Measurements from ENCODE around the gene FLOT1.
"Not testable (repeated sequence)": the region's sequence is repeated elsewhere in the genome, so short reads cannot be mapped to it uniquely, and the experiment has no call there.

Gene FLOT1

DNA sequence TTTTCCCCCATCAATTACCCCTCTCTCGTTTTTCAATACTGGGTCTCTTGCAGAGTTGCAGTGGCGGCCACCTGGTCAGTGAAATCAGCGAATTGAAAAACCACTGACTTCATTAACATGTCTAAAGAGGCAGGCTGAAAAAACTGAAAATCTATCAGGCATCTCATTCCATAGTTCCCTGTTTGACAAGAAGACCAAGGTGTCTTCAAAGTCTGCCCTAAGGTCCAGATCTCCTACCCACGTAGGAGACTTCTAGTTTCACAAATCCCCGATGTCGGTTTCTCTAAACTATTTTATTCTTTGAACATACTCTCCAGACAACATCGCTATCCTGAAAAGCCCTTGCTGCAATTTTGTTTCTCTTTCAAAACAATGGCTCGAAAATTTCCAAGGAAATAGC lies 23.1 kb downstream of the FLOT1 start:
- no peak for ATAC-seq (ENCODE audit: low read depth)
- H3K9me3 ChIP-seq (ENCODE audit: severe bottlenecking): no peaks in the 10 kb centered on the region
- H3K27ac ChIP-seq (ENCODE audit: poor library complexity, severe bottlenecking): peak overlapping the region; percentile 96
- H3K27me3 ChIP-seq (ENCODE audit: insufficient read depth, poor library complexity, severe bottlenecking): no peaks in the 10 kb centered on the region
- H3K4me1 ChIP-seq (ENCODE audit: insufficient read depth, poor library complexity, severe bottlenecking): peaks cover 24% of the 10 kb centered on the region
- TF ChIP-seq, protein P1, sequence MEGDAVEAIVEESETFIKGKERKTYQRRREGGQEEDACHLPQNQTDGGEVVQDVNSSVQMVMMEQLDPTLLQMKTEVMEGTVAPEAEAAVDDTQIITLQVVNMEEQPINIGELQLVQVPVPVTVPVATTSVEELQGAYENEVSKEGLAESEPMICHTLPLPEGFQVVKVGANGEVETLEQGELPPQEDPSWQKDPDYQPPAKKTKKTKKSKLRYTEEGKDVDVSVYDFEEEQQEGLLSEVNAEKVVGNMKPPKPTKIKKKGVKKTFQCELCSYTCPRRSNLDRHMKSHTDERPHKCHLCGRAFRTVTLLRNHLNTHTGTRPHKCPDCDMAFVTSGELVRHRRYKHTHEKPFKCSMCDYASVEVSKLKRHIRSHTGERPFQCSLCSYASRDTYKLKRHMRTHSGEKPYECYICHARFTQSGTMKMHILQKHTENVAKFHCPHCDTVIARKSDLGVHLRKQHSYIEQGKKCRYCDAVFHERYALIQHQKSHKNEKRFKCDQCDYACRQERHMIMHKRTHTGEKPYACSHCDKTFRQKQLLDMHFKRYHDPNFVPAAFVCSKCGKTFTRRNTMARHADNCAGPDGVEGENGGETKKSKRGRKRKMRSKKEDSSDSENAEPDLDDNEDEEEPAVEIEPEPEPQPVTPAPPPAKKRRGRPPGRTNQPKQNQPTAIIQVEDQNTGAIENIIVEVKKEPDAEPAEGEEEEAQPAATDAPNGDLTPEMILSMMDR (IDR thresholded peaks at IDR 0.05; ENCODE audit: poor library complexity, severe bottlenecking): no peak
- peak overlapping the region; percentile 89 for H3K4me3 ChIP-seq (ENCODE audit: severe bottlenecking)
- H3K36me3 ChIP-seq (ENCODE audit: low read depth): peaks cover 53% of the 10 kb centered on the region
- no peak for DNase-seq (ENCODE audit: low spot score)

DNA sequence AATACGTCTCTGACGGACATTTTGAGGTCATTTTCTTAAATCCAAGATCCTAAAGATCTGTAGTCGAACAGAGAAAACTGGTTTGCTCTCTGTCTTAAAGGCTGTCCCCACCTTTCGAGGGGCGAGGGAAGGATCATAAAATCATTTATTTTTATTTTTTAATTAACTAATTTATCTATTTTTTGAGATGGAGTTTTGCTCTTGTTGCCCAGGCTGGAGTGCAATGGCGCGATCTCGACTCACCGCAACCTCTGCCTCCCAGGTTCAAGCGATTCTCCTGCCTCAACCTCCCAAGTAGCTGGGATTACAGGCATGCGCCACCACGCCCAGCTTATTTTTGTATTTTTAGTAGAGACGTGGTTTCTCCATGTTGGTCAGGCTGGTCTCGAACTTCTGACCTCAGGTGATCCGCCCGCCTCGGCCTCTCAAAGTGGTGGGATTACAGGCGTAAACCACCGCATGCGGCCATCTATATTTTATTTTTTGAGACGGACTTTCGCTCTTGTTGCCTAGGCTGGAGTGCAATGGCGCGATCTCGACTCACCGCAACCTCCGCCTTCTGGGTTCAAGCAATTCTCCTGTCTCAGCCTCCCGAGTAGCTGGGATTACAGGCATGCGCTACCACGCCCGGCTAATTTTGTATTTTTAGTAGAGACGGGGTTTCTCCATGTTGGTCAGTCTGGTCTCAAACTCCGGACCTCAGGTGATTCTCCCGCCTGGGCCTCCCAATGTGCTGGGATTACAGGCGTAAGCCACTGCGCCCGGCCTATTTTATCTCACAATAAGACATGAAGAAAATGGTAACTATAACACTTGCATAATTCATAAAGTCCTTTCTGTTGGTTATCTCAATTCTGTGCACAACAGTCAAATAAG lies 24.4 kb downstream of the FLOT1 start:
- H3K27me3 ChIP-seq (ENCODE audit: insufficient read depth, poor library complexity, severe bottlenecking); H3K9me3 ChIP-seq (ENCODE audit: severe bottlenecking); ATAC-seq (ENCODE audit: low read depth); DNase-seq (ENCODE audit: low spot score): not testable (repeated sequence)
- peak overlapping the region; percentile 36 for H3K4me3 ChIP-seq (ENCODE audit: severe bottlenecking)
- peaks cover 53% of the 10 kb centered on the region for H3K36me3 ChIP-seq (ENCODE audit: low read depth)
- peak overlapping the region; percentile 96 for H3K27ac ChIP-seq (ENCODE audit: poor library complexity, severe bottlenecking)
- peaks cover 24% of the 10 kb centered on the region for H3K4me1 ChIP-seq (ENCODE audit: insufficient read depth, poor library complexity, severe bottlenecking)

DNA sequence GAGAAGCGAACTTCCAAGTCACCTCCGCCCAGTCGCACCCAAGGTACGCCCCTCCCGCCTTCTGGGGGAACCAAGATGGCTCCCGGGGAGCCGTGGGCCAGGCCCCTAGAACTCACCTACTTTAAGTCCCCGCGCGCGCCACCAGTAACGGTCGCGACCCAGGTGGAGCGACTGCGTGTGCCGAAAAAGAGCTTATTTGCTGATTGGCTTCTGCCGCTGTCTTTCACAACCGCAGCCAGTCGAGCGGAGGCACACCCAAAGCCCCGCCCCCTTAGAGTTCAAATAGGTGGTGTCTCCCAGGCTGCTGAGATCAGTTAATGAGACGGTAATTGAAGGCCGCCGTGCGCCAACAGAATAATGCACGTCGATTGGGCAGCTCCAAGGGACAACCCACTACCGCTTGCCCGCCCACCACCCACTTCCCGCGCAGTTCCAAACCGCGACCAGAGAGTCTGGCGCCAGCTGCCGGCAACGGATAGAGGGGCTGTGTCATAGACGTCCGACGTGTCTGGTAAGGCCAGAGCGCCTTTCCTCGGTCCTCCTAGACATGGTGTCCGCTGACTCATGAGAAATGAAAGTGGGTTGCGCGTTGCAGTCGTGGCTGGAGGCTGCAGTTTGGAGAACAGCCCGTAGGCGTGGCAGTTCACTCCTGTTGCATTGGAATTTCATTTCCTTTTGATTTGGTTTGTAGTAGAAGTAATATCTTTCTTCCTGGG lies 25.2 kb downstream of the FLOT1 start, which contains the start of gene MDC1:
Gene MDC1, minus strand, starts transcription at position 153 of the 716 bp plus-strand sequence. CDS start 2,106 bp downstream, outside the sequence.
- peak; percentile 100 for DNase-seq (ENCODE audit: low spot score)

DNA sequence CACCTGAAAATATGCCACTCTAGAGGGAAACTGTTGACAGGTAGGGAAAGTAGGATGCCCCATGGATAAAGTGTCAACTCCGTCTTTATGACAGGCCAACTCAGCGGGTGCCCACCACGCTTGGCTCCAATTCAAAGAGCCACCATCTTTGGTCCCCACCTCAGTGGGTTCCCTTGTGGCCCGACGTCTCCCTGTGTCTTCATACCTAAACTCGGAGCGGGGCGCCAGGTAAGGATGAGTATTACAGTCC lies 25.7 kb downstream of the FLOT1 start:
- H3K4me1 ChIP-seq (ENCODE audit: insufficient read depth, poor library complexity, severe bottlenecking): peaks cover 19% of the 10 kb centered on the region
- no peaks in the 10 kb centered on the region for H3K27me3 ChIP-seq (ENCODE audit: insufficient read depth, poor library complexity, severe bottlenecking)
- peaks cover 47% of the 10 kb centered on the region for H3K36me3 ChIP-seq (ENCODE audit: low read depth)
- DNase-seq (ENCODE audit: low spot score) (no peak), ATAC-seq (ENCODE audit: low read depth) (no peak)
- peak overlapping the region; percentile 96 for H3K27ac ChIP-seq (ENCODE audit: poor library complexity, severe bottlenecking)
- TF ChIP-seq, protein P1 (IDR thresholded peaks at IDR 0.05; ENCODE audit: poor library complexity, severe bottlenecking): no peak
- H3K9me3 ChIP-seq (ENCODE audit: severe bottlenecking): no peaks in the 10 kb centered on the region
- H3K4me3 ChIP-seq (ENCODE audit: severe bottlenecking): peak overlapping the region; percentile 56

More for the DNA sequence above, 25.2 kb downstream of the FLOT1 start, which contains the start of gene MDC1:
- H3K4me3 ChIP-seq (ENCODE audit: severe bottlenecking): peak within 1 kb of the TSS; percentile 56
- no peaks in the 10 kb centered on the region for H3K9me3 ChIP-seq (ENCODE audit: severe bottlenecking)
- no peaks in the 10 kb centered on the region for H3K27me3 ChIP-seq (ENCODE audit: insufficient read depth, poor library complexity, severe bottlenecking)
- TF ChIP-seq, protein P1 (IDR thresholded peaks at IDR 0.05; ENCODE audit: poor library complexity, severe bottlenecking): no peak
- H3K4me1 ChIP-seq (ENCODE audit: insufficient read depth, poor library complexity, severe bottlenecking): peaks cover 19% of the 10 kb centered on the region
- peak; percentile 84 for ATAC-seq (ENCODE audit: low read depth)
- H3K27ac ChIP-seq (ENCODE audit: poor library complexity, severe bottlenecking): peak within 1 kb of the TSS; percentile 96
- H3K36me3 ChIP-seq (ENCODE audit: low read depth): peaks cover 48% of the 10 kb centered on the region

DNA sequence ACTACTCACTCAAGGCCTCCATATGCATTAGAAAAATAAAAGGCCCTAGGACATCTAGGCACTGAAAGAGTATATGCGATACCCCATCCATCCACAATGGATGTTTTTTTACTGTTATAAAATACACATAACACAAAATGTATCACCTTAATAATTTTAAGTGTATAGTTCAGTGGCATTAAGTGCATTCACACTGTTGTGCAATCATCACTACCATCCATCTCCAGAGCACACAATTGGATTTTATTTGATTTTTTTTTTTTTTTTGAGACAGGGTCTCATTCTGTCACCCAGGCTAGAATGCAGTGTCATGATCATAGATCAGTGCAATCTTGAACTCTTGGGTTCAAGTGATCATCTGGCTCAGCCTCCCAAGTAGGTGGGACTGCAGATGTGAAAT lies 28.2 kb downstream of the FLOT1 start:
- no peak overlapping the region for H3K27ac ChIP-seq (ENCODE audit: poor library complexity, severe bottlenecking)
- H3K9me3 ChIP-seq (ENCODE audit: severe bottlenecking): no peaks in the 10 kb centered on the region
- DNase-seq (ENCODE audit: low spot score) (no peak), ATAC-seq (ENCODE audit: low read depth) (no peak)
- TF ChIP-seq, protein P1 (IDR thresholded peaks at IDR 0.05; ENCODE audit: poor library complexity, severe bottlenecking): no peak
- H3K36me3 ChIP-seq (ENCODE audit: low read depth): peaks cover 58% of the 10 kb centered on the region
- peaks cover 19% of the 10 kb centered on the region for H3K4me1 ChIP-seq (ENCODE audit: insufficient read depth, poor library complexity, severe bottlenecking)
- H3K27me3 ChIP-seq (ENCODE audit: insufficient read depth, poor library complexity, severe bottlenecking): no peaks in the 10 kb centered on the region
- H3K4me3 ChIP-seq (ENCODE audit: severe bottlenecking): no peak overlapping the region
